ENCODE results near the gene AIG1.
"Not testable (repeated sequence)": the region's sequence is repeated elsewhere in the genome, so short reads cannot be mapped to it uniquely, and the experiment has no call there.

AIG1 gene

GRCh38 chr6:143337201-143337949 lies 276.7 kb downstream of the AIG1 start:
- peak; percentile 21 for DNase-seq

GRCh38 chr6:143339223-143339622 lies 278.5 kb downstream of the AIG1 start:
- no peak for DNase-seq

- not testable (repeated sequence) for DNase-seq
These were observed 284.8 kb downstream of the AIG1 start for GRCh38 chr6:143345477-143345876.

GRCh38 chr6:143346004-143346403 lies 285.3 kb downstream of the AIG1 start:
- no peak for DNase-seq

- DNase-seq: no peak
These were observed 287.8 kb downstream of the AIG1 start for GRCh38 chr6:143348531-143348930.

GRCh38 chr6:143349530-143349929 lies 288.8 kb downstream of the AIG1 start:
- DNase-seq: no peak

GRCh38 chr6:143356101-143356880 lies 295.6 kb downstream of the AIG1 start:
- no peak for DNase-seq

GRCh38 chr6:143357152-143357551 lies 296.5 kb downstream of the AIG1 start:
- no peak for DNase-seq

- no peak for DNase-seq
These were observed 297.0 kb downstream of the AIG1 start for GRCh38 chr6:143357561-143358255.

GRCh38 chr6:143361536-143362191 lies 301.0 kb downstream of the AIG1 start:
- DNase-seq: no peak

- DNase-seq: no peak
These were observed 301.5 kb downstream of the AIG1 start for GRCh38 chr6:143362192-143362558.

GRCh38 chr6:143363299-143363698 lies 302.6 kb downstream of the AIG1 start:
- no peak for DNase-seq

- no peak for DNase-seq
These were observed 307.7 kb downstream of the AIG1 start for GRCh38 chr6:143368426-143368825.

- no peak for DNase-seq
These were observed 309.3 kb downstream of the AIG1 start for GRCh38 chr6:143369971-143370370.

- no peak for DNase-seq
These were observed 310.2 kb downstream of the AIG1 start for GRCh38 chr6:143370812-143371370.

- no peak for DNase-seq
These were observed 311.7 kb downstream of the AIG1 start for GRCh38 chr6:143372199-143372882.

- no peak for DNase-seq
These were observed 313.3 kb downstream of the AIG1 start for GRCh38 chr6:143374014-143374413.

- DNase-seq: no peak
These were observed 314.4 kb downstream of the AIG1 start for GRCh38 chr6:143375022-143375585.

- no peak for DNase-seq
These were observed 315.7 kb downstream of the AIG1 start for GRCh38 chr6:143376375-143376774.

- DNase-seq: no peak
These were observed 316.2 kb downstream of the AIG1 start for GRCh38 chr6:143376861-143377260.

- DNase-seq: no peak
These were observed 324.9 kb downstream of the AIG1 start for GRCh38 chr6:143385636-143386035.

GRCh38 chr6:143390278-143390677 lies 329.6 kb downstream of the AIG1 start:
- no peak for DNase-seq
